Activated naive CD4-positive, alpha-beta T cell treated with anti-CD3 and anti-CD28 coated beads, Interleukin-2, amount 50 U/mL, for 24 hours (primary cell): ENCODE results near the gene WFS1.

Experiments used
- H3K27ac Mint-ChIP-seq: one replicate; pipeline ENCODE4 v1.8.0; 2021; ENCODE audit warnings: mild to moderate bottlenecking, mixed read lengths
- H3K27me3 Mint-ChIP-seq: one replicate; pipeline ENCODE4 v1.8.0; 2021; ENCODE audit warnings: mixed read lengths
- H3K36me3 Mint-ChIP-seq: one replicate; pipeline ENCODE4 v1.8.0; 2021; ENCODE audit warnings: mixed read lengths
- H3K4me1 Mint-ChIP-seq: one replicate; pipeline ENCODE4 v1.8.0; 2021; ENCODE audit warnings: mixed read lengths
- H3K4me3 Mint-ChIP-seq: one replicate; pipeline ENCODE4 v1.8.0; 2021; ENCODE audit warnings: mild to moderate bottlenecking, mixed read lengths
- H3K9me3 Mint-ChIP-seq: one replicate; pipeline ENCODE4 v1.8.0; 2021; ENCODE audit warnings: mixed read lengths

Gene WFS1

DNA sequence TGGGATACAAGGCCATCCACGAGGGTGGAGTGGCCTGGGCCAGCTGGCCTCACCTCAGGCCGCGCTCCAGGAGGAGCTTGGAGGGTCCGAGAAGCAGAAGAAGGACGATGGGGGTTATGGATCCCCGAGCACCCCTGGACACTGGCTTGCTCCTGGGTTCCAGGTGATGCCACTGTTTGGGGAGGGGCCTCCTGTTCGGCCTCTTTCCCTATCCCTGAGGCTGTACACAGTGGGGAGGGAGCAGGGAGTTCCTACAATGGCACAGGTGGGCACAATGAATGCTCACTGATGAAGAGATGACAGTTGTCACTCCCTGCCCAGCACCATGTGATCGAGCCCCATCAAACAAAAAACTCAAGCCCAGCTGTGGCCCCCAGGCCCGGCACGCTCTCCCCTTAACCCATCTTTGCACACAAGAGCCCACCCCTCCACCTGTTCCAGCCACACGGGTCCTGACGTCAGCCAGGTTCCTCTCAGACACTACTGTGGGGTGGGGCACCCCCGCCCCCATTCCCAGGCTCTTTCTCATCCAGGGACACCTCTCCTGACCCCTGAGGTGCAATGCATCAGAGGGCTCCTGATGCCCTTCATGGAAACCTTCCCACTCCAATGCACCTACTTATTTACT is 70.3 kb downstream of the WFS1 start:
- Mint-ChIP-seq H3K36me3 (no peaks in the 10 kb centered on the region), H3K9me3 (no peaks in the 10 kb centered on the region), H3K27me3 (peaks cover 27% of the 10 kb centered on the region), H3K27ac (peak overlapping the region; percentile 70), H3K4me3 (no peak overlapping the region), H3K4me1 (peaks cover 16% of the 10 kb centered on the region)

DNA sequence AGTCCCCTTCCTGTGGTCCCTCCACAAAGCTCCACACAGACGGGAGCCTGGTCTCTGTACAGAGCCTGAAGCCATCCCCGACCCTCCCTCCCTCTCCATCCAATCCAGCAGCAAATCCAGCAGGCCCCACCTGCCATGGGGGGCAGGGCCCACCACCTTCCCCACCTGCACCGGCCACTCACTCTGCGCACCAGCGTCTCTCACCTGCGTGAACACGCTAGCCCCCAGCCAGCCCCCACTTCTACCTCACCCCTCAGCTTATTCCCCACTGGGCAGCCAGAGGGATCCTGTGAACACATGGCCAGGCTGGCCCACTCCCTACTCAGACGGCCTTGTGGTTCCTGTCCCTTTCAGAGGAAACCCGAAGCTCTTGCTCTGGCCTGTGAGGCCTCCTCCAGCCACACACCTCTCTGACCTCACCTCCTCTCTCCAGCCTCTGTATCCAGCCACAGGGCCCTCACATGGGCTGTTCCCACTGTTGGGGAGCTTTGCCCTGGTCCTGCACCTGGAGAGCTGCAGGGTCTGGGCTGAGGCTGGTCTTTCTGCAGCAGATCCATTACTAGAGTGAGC is 70.9 kb downstream of the WFS1 start:
- H3K27me3 Mint-ChIP-seq = peaks cover 22% of the 10 kb centered on the region
- H3K36me3 Mint-ChIP-seq = no peaks in the 10 kb centered on the region
- no peak overlapping the region for H3K4me3 Mint-ChIP-seq
- H3K4me1 Mint-ChIP-seq = peaks cover 16% of the 10 kb centered on the region
- no peaks in the 10 kb centered on the region for H3K9me3 Mint-ChIP-seq
- no peak overlapping the region for H3K27ac Mint-ChIP-seq

- Mint-ChIP-seq H3K9me3 (no peaks in the 10 kb centered on the region), H3K4me3 (no peak overlapping the region), H3K27me3 (peaks cover 22% of the 10 kb centered on the region), H3K27ac (no peak overlapping the region), H3K36me3 (no peaks in the 10 kb centered on the region), H3K4me1 (peaks cover 16% of the 10 kb centered on the region)
Measured at GRCh38 chr4:6341696-6342095, 72.0 kb downstream of the WFS1 start.

- Mint-ChIP-seq H3K4me1 (peaks cover 9% of the 10 kb centered on the region), H3K27me3 (peaks cover 17% of the 10 kb centered on the region), H3K9me3 (no peaks in the 10 kb centered on the region), H3K36me3 (no peaks in the 10 kb centered on the region), H3K27ac (no peak overlapping the region), H3K4me3 (no peak overlapping the region)
Measured at GRCh38 chr4:6342530-6343293, 73.1 kb downstream of the WFS1 start.

GRCh38 chr4:6343939-6344408 is 74.3 kb downstream of the WFS1 start:
- Mint-ChIP-seq H3K4me3 (no peak overlapping the region), H3K4me1 (no peaks in the 10 kb centered on the region), H3K27ac (no peak overlapping the region), H3K36me3 (no peaks in the 10 kb centered on the region), H3K27me3 (peaks cover 7% of the 10 kb centered on the region), H3K9me3 (no peaks in the 10 kb centered on the region)

GRCh38 chr4:6345096-6345830 is 75.6 kb downstream of the WFS1 start:
- Mint-ChIP-seq H3K4me1 (no peaks in the 10 kb centered on the region), H3K9me3 (no peaks in the 10 kb centered on the region), H3K36me3 (no peaks in the 10 kb centered on the region), H3K27ac (no peak overlapping the region), H3K4me3 (no peak overlapping the region), H3K27me3 (peaks cover 3% of the 10 kb centered on the region)

DNA sequence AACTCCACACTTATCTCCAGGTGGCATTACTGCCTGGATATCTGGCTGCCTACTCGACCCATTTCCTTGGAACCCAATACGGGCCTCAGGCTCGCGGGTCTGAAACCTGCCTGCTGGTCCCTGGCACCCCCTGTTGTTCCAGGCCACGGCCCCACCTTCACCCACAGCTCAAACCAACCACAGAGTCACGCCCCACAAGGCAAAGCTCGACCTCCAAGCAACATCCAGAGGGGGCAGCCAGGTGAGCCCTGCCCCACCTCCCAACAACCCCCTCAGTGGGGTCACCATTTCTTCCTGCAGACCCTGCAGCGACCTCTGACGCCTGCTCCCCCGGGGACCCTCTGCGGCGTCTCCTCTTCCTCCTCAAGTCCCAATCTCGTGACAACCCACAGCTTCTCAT is 76.2 kb downstream of the WFS1 start:
- no peaks in the 10 kb centered on the region for H3K4me1 Mint-ChIP-seq
- no peak overlapping the region for H3K27ac Mint-ChIP-seq
- H3K36me3 Mint-ChIP-seq = no peaks in the 10 kb centered on the region
- no peak overlapping the region for H3K4me3 Mint-ChIP-seq
- peaks cover 2% of the 10 kb centered on the region for H3K27me3 Mint-ChIP-seq
- no peaks in the 10 kb centered on the region for H3K9me3 Mint-ChIP-seq

GRCh38 chr4:6346373-6347110 is 76.9 kb downstream of the WFS1 start:
- Mint-ChIP-seq H3K4me3 (no peak overlapping the region), H3K9me3 (no peaks in the 10 kb centered on the region), H3K27ac (no peak overlapping the region), H3K4me1 (no peaks in the 10 kb centered on the region), H3K27me3 (peaks cover 2% of the 10 kb centered on the region), H3K36me3 (no peaks in the 10 kb centered on the region)

DNA sequence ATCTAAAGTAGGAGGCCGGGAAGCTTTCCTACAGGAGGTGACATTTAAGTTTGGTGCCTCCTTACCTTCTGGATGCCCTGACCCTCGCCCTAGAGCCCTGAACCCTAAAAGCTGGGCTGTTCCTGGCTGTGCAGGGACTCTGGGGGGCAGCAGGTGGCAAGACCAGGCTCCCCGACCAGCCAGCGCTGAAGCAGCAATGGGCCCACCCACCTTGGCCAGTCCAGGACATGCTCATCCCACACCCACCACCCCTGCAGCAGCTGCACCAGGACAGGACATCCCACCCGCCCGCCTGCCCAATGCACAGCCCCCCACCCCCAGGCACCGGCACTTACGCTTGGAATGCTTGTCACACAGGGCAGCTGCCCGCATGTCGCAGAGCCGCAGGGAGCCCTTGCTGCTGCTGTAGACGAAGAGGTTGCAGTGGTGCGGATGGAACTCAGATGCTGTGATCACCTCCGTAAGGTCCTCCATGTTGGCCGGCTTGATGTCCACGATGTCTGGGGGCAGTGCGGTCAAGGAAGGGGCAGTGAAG is 77.9 kb downstream of the WFS1 start:
- no peaks in the 10 kb centered on the region for H3K9me3 Mint-ChIP-seq
- H3K4me3 Mint-ChIP-seq = no peak overlapping the region
- peaks cover 6% of the 10 kb centered on the region for H3K27me3 Mint-ChIP-seq
- no peaks in the 10 kb centered on the region for H3K4me1 Mint-ChIP-seq
- H3K27ac Mint-ChIP-seq = no peak overlapping the region
- no peaks in the 10 kb centered on the region for H3K36me3 Mint-ChIP-seq

GRCh38 chr4:6348408-6348807 is 78.8 kb downstream of the WFS1 start:
- H3K27me3 Mint-ChIP-seq = peaks cover 8% of the 10 kb centered on the region
- H3K27ac Mint-ChIP-seq = no peak overlapping the region
- H3K9me3 Mint-ChIP-seq = no peaks in the 10 kb centered on the region
- H3K36me3 Mint-ChIP-seq = no peaks in the 10 kb centered on the region
- H3K4me1 Mint-ChIP-seq = no peaks in the 10 kb centered on the region
- no peak overlapping the region for H3K4me3 Mint-ChIP-seq

DNA sequence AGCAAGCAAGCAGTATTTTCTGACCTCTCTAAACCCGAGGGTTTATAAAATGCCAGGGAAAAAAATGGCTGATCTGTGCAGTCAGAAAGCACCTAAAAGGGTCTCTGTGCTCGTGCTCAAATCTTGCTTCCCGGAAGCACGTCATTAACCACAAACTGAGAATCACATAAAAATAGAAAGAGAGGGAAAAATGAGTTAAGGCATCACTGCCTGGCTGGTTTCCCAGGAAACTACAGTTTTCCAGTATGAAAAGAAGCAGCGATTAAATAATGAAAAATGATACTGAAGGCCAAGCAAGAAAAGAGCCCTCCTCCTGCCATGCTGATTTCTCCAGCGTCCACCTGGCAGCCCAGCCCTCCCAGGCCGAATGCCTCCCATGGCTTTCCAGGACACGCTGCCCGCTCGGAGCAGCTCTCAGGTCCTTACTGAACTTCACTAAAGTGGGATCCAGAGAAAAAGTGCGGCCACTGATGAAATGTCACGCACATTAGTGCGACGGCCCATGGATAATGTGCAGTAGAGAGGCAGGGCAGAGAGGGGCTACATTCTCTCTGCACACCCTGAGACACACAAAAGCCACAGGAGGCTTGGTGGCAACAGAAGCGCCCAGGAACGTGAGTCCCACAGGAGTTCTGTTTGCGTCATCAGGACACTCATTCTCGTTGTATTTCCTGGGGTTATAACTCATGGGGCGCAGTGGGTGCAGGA is 80.4 kb downstream of the WFS1 start:
- H3K27me3 Mint-ChIP-seq = peaks cover 12% of the 10 kb centered on the region
- no peaks in the 10 kb centered on the region for H3K4me1 Mint-ChIP-seq
- no peak overlapping the region for H3K4me3 Mint-ChIP-seq
- no peaks in the 10 kb centered on the region for H3K36me3 Mint-ChIP-seq
- H3K27ac Mint-ChIP-seq = no peak overlapping the region
- no peaks in the 10 kb centered on the region for H3K9me3 Mint-ChIP-seq

DNA sequence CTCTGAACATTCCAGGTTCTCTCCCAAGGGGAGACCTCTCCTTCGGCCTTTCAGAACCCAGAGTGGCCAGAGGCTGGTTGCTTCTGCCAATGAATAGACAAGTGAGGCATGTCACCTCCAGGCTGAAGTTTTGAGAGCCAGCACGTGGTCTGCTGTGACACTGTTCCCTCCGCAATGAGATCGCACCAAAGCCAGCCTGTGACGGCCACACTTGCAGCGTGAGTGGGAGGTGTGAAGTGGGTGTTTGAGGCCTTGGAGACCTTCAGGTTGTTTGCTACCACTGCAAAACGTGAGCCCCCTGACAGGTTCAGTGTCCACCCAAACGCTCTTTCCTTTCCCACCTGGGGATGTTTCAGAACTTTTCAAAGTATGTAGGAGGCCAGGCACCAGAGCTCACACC is 81.0 kb downstream of the WFS1 start:
- no peak overlapping the region for H3K27ac Mint-ChIP-seq
- H3K36me3 Mint-ChIP-seq = no peaks in the 10 kb centered on the region
- H3K4me1 Mint-ChIP-seq = no peaks in the 10 kb centered on the region
- no peaks in the 10 kb centered on the region for H3K9me3 Mint-ChIP-seq
- H3K27me3 Mint-ChIP-seq = peaks cover 12% of the 10 kb centered on the region
- H3K4me3 Mint-ChIP-seq = no peak overlapping the region

DNA sequence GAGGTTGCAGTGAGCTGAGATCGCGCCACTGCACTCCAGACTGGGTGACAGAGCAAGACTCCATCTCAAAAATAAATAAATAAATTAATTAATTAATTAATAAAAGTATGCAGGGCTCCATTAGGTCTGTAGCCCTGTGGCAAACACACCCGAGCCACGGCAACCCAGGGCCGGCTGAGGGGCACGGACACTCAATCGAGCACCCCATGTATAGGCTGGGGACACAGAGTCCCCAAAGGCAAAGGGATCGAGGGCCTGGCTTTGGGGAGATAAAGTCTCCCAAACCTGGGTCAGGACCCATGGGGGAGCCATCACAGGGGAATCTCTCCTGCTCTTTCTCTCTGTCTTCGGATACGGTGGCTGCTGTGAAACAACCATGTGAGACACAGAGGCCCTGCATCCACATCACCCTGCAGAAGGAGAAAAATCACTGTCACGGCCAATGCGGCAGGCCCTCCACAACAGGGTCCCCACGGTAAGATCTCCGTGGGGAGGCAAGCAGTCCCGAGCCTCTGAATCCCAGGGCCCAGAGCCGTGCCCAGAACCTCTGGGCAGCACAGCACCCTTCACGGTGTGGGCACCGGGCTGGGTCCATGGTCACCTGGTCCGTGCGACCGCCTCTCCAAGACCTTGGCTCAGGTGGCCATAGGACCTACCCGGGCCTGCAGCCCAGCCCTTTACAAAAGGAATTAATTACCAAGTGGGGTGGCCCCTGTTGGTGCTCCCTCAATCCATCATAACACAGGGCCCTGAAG is 81.8 kb downstream of the WFS1 start:
- peaks cover 12% of the 10 kb centered on the region for H3K27me3 Mint-ChIP-seq
- no peaks in the 10 kb centered on the region for H3K36me3 Mint-ChIP-seq
- no peak overlapping the region for H3K4me3 Mint-ChIP-seq
- no peaks in the 10 kb centered on the region for H3K4me1 Mint-ChIP-seq
- no peaks in the 10 kb centered on the region for H3K9me3 Mint-ChIP-seq
- H3K27ac Mint-ChIP-seq = no peak overlapping the region
